ENCODE results near the gene PPIF.

PPIF gene

DNA sequence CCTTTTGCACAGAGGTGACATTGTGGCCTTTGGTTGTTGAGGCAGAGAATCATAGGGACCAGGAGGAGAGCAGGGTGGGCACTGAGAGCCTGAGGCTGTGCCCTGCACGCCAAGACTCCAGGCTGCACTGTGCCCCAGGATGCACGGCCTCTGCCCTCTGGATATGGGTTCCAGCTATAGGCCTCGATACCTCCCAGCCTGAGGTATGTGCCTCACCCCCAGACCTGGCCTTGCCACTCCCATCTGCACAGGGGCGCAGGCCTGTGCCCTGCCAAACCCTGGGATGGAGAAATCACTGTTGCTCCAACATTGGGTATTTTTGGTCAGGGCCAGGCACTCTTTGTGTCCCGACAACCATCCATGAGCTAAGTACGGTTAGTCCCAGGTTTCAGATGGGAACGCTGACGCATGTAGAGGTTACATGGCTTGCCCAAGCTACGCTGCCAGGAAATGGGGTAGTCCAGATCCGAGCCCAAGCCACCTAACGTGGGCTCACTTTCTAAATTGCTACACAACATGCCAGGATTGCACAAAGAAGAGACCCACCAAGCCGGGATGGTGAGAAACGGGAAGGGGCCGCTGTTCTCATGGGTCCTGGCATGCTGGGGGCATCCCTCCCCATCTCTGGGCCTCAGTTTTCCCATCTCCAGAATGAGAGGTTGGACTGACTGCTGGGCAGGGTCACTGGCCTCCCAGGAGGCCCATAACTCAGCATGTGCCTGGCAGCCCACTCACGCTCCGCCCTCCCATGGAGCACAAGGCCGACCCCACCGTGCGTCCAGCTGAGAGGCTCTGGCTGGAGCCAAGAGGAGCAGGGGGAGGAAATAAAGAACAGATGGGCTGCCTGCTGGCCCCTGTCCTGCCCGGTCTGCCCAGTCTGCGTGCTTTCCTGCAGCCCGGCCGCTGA is 54.0 kb downstream of the PPIF start:
- DNase-seq (ENCODE audit: low read depth in 2 of 2): no peak

DNA sequence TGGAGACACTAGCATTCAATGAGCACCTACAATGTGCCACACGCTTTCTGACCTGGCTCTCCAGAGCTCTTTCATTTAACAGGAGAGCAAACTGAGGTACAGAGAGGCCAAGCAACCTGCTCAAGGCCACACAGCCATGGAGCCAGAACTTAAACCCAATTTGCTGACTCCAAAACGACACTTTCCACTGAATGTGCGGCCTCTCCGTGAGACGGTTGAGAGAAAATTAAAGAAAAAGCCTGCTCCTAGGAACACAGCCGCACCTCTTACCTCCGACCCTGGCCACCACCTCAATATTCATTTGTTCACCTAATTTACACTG is 55.3 kb downstream of the PPIF start:
- no peak for DNase-seq (ENCODE audit: low read depth in 2 of 2)

DNA sequence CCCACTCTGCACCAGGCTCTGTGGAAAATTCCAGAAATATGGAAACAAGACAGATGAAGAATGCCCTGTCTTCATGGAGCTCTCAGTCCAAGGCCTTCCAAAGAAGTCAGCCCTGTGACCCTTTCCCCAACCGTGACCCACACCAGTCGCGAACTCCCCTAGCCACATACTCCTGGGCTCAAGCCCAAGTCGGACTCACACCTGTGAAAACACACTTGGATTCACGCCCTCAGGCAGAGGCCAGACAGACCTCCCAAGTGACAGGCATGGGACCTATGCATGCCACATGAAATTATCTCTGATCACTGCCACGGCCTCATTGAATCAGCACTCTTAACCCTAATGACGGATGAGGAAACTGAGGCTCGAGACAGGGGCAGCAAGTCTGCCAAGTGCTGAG is 55.7 kb downstream of the PPIF start:
- no peak for DNase-seq (ENCODE audit: low read depth in 2 of 2)

DNA sequence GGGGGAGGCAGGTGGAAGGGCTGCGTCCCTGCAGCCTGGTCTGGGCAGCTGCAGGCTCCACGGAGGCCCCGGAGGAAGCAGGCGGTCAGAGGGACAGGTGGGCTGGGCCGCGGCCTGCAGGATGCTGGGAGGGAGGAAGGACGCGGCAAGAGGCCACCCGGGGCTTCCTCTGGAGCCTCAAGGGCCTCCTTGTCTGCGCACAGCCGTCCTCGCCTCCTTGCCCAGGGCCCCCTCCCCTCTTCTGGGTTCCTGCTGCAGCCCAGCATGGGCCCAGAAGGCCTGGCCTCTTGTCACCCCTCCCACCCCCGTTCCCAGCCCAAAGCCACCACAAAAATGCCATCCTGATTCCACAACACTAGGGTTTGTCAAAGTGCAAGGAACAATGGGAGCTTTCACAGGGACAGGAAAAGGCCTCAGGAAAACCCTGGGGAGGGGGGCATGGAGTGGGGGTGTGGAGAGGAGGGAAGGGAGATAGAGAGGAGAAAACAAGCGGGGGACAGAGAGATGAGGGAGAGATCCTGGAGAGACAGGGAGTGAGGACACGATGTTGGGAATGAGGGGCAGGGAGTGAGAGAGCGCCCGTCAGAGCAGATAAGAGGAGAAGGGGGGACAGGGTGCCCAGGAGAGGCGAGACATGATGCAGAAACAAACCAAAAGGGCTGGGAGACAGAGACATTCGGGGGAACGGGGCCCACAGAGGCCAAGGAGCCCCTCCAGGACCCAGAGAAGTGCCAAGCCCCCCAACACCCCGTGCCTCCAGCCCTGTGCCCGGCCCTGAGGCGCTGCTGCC is 56.4 kb downstream of the PPIF start:
- DNase-seq (ENCODE audit: low read depth in 2 of 2): no peak

DNA sequence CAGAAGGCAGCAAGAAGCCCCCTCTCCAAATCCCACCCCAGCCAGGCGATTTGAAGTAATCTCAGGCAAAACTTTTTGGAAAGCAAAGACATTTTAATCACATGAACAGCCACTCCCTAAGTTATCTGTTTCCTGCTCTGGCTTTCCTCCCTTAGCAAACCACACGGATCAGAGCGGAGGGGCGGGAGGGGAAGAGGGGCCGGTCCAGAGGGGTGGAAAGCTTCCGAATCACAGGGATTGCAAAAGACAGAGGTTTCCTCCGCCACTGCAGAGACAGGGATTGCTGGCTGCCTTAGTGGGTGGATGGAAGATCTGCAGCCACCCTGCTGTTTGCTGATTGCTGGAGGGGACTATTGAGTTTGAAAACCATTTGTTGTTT is 57.0 kb downstream of the PPIF start:
- DNase-seq (ENCODE audit: low read depth in 2 of 2): no peak

DNA sequence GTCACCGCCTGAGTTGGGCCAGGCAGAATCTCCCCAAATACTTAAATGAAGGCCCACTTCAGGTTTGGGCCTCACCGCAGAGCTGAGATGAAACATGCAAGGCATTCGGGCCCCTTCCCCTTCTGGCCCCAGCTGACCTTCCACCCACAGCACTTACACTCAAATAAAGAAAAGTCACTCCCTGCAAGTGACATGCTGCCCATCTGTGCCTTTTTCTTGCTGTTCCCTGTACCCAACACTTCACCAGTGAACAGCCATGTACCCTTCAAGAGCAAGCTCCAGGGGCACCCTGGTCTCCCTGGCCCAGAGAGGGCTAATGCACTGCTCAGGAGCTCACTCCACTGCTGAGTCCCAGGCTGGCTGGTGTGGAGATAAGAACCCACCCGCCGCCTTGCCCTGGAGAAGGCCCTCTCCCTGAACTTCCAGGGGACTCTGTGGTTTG is 57.4 kb downstream of the PPIF start:
- DNase-seq (ENCODE audit: low read depth in 2 of 2): no peak

All from stimulated activated CD8-positive, alpha-beta memory T cell treated with anti-CD3 and anti-CD28 coated beads, Interleukin-7, amount 100 ng/mL, for 1 hour (primary cell).